GM21723 (cell line): ENCODE measurements around the gene S100PBP.

Experiments used
- ATAC-seq: cut with Tn5 transposase; IDR thresholded peaks from one replicate; pipeline ENCODE4 v1.9.1; 2021; ENCODE audit warnings: mild to moderate bottlenecking, moderate library complexity; ENCODE audit not compliant: unreplicated experiment

S100PBP gene

DNA sequence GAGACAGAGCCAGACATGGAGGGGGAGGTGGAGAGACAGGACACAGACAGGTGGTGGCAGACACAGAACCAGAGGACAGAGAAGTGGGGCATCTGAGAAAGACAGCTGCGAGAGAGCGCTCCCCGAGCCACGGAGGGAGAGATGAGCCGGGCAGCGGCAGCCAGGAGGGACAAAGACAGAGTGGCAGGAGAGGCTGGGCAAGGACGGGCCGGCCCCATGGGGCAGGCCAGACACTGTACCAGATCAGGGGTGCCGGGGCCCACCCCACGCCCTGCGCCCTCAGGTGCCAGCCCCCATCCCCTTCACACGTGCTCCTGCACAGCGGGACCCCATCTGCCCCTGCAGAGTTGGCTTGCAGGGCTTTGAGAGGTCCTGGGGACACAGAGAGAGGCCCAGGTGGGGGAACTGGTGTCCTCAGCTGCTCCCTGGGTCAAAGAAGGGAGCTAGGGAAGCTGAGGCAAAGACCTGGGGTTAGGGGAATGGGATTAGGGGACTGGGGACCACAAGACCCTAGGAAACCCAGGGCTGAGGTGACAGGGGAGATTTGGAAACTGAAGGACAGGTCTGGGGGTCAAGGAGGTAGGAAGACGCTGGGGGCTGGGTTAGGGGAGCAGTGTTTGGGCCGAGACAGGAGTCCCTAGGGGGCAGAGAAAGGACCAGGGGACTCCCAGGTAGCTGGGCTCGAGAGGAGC is 52.6 kb downstream of the S100PBP start:
- no peak for ATAC-seq

DNA sequence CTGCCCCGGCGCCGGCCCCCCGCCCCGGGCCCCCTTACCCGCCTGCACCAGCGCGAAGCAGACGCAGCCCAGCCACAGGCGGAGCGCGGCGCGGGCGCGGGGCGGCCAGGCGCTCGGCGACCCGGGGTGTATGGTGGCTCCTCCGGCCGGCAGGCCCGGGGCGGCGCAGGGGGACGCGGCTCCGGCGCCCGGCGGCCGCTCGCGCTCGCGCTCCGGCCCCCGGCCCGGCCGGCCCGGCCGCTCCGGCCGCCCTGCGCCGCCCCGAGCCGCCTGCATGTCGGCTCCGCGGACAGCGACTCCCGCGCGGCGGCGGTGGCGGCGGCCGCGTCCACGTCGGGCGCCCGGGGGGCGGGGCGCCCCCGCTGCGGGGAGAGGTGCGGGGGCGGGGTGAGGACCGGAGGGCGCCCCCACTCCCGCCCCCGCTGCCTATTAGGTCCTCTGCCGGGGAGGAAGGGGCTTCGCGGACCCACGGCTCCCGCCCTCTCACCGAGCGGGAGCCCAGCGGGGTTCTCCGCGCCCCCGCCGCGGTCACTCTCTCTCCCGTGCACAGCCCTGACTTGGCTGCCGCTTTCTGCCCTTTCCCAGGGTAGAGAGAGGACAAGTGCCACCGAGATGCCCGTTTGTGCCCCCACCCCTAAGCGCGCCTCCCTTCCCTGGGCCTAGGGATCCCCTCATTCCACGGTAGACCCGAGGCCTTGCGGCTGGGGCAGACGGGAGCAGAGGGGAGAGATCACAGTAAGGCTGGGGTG is 53.3 kb downstream of the S100PBP start, which contains the start of gene FNDC5:
Gene FNDC5, minus strand, starts transcription at position 298 of the 749 bp plus-strand sequence.
- ATAC-seq = no peak

DNA sequence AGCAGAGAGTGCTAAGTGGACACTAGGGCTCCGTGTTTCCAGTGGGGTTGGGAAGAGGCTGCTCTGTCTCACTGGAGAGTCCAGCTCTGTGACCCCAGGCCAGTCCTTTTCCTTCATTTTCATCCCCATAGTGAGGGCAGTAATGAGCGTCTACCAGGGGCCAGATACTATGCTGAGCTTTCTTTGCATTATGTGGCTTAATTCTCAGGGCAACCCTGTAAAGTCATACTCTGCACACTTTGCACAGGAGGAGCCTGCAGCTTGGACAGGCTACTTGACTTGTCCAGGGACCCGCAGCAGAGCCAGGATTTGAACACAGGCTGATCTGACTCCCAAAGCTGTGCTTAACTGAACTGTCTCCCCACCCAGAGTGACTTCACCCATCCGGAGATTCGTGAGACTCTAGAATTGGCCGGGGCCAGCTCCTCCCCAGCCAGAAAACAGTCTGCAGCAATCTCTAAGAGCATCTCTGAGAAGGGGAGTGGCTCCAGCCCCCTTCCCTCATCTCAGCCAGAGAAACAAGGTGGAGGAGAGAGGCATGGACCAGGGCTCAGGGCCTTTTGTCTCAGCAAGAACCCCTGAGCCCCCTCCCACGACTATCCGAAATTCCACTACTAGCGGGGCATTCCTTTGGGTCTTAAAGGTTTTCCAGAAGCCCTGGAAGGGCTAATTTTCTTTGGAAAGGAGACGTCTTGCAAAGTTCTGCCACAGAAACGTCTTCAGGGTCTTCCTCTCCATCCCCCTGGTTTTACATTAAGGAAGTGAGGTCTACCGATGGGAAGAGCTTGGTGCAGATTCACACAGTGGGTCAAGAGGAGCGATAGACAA is 54.1 kb downstream of the S100PBP start:
- ATAC-seq = no peak

DNA sequence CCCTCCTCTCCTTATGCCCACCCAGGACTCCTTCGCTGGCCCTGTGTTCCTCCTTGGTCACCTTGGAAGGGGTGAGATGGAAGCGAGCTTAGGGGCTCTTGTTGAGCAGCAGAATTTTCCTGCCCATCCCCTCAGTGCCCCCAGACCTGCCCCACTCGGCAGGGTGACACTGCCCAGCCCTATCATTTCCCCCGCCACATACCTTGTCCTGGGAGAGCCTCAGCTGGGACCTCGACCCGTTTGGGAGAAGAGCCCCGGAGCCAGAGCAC is 54.7 kb downstream of the S100PBP start:
- no peak for ATAC-seq

DNA sequence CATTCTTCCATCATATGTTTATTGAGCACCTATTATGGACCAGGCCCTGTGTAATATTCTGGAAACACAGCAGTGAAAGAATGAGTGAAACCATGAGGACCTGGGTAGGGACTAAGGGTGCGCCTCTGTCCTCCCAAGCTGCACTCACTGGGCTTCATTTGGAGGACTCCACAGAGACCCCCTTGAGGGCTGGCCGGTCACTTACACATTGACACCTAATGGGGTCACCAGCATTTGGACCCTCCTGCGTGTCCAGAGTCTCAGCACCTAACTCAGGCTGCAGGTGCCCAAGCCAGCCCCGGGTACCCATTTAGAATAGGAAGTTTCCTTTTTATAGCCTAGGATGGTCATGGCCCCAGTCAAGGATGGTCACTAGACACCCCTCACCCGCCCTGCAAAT is 56.0 kb downstream of the S100PBP start:
- ATAC-seq = no peak

DNA sequence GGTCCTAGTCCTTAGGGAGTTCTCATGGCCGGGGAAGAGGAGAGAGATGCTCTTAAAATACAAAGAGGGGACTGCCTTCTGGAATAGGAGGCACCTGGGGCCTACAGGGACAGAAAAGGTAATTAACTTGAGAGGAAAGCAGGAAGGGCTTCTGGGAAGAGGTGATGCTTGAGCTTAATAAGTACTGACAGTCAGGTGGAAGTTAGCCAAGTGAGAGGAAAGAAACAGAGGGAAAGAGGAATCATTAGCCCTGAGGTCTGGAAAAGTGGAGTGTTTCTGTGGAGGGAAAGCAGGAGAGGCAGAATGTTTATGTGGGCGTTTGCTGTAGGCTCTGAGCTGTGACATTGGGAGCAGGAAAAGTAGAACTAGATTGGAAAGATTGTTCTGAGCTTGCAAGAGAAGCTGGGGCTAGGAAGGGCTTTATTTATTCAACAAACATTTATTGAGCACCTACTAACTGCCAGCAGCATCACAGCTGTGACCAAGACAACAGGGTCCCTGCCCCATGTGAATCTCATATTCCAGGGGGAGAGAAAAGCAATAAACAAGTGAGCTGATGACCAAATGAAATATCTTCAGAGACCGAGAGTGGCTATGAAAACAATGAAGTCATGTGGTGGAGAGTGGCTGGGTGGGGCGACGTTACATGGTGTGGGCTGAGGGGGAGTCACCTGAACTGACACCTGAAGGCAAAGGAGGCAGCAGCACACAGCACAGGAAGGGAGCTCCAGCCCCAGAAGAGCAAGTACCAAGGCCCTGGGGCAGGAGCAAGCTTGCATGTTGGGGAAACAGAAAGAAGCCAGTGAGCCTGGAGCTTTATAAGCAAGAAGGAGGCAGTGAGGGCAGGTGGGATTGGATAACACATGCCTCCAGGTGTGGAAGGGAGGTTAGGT is 57.7 kb downstream of the S100PBP start:
- ATAC-seq = no peak

DNA sequence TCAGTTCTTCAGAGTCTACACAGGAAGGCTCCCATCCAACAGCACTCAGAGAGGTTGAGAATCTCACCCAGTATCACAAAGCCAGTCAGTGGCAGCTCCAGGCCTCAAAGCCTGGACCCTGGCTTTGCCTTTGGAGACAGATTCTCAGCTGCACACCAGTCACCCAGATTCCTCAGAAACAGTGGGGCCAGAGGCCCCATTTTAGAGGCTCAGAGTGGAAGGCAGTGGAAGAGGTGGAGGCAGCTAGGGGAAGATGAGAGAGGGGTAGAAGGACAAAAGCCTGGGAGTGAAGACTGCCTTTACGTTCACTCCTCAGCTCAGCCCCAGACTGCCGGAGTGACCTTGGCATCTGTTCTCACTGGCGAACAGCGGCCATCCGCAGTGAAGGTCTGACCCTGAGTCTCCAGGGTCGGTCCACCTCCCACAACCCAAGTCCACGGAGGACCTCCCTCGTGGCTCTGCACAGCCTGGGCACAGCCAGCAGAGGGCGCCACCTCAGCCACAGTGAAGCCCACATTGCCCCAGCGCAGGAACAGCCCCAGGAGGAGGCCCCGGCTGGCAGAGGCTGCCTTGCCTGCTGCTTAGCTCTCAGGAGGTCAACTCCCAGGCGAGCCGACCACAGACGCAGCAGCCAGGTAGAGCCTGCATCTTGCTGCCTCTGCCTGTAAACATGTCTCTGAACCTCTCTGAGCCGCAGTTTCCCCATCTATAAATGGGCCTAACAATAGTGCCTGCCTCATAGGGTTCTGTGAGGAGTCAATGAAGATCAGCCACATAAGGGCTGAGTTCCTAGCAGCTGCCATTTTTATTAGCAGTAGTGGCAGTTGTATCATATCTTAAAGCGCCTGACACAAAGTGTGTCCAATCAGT is 59.1 kb downstream of the S100PBP start:
- ATAC-seq = no peak

DNA sequence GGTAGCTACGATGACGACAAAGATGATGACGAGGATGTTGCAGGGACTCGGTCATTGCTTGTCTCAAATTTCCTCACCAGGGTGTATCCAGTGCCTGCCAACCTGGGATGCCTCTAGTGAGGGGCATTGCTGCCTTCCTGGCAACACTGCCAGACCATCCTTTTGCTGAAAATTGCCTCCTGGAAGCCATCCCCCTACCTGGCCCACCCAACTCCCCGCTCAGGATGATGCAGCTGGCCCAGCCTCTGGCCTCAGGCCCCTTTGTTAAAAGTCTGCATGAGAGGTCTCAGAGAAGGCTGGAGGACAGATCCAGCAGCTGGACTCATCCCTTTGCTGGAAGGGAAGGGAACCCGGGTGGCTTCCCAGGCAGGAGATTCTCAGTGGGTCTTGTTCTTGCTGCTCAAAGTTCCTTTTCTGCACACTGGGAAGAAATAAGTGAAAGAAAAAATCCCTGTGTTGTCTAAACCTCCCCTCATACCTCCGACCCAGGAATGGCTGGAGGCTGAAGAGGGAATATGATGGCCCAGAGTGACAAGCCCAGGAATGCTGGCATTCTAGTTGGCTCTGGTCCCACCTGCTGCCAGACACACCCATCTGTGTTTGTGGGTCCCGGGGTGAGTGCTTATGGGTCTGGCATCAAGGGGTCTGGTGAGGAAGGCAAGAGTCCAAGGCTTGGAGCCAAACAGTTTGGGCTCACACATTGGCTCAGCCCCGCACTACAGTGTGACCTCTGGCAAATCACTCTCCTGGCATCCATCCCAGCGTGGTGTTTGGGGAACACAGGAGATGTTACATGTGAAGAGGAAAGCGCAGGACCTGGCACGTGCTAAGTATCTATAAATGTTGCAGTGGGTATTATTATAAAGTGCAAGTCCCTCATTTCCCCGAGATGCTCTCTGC is 60.0 kb downstream of the S100PBP start:
- no peak for ATAC-seq

DNA sequence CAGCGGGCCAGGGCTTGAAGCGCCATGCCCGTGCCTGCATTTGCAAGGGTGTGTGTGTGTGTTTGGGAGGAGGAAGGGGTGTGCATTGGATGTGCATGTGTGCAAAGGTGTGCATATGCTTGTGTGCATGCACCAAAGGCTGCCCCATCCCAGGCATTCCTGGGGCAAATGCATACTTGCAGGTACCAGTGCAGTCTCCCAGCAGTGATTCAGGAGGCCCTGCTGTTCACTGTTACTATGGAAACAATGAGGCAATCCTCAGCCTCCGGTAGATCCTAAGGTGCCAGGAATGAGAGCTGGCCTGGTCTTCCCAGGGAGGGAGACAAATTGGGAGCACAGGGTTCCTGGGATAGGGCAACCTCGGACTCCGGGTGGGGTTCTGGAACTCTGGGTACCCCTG is 60.7 kb downstream of the S100PBP start:
- ATAC-seq = no peak

DNA sequence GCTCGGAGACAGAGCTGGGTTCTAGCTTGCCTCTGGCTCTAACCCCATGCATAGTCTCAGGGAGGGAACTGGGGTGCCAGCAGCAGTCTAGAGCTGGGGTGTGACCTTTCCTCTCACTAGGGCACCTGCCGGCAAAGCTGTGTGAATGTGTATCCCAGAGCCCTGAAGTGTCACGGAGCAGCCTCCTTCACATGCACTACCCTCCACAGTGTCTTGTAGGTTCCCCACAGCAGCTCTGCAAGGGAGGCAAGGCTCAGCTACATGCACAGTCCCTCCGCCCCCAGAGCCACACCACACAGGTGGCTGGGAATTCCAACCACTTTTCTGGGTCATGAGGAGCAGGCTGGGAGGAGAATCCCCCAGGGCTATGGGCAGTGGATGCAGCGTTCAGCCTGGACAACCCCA is 61.2 kb downstream of the S100PBP start:
- no peak for ATAC-seq

DNA sequence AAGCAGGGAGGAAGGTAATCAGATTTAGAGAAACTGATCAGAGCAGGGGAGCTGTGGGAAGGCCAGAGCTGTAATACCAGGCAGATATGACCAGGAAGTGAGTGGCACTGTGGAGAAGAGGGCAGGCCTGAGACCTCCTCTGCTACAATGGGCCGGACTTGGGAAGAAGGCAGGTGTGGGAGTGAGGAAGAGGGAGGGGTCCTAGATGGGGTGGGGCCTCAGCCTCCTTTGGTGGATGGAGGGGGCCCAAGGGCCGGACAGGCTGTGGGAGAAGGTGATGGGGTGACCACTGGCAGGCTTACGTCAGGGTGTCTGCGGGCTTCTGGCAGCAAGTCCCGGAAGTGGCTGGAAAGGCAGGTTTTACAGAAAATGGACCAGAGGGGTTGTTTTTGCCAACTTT is 63.8 kb downstream of the S100PBP start:
- no peak for ATAC-seq

DNA sequence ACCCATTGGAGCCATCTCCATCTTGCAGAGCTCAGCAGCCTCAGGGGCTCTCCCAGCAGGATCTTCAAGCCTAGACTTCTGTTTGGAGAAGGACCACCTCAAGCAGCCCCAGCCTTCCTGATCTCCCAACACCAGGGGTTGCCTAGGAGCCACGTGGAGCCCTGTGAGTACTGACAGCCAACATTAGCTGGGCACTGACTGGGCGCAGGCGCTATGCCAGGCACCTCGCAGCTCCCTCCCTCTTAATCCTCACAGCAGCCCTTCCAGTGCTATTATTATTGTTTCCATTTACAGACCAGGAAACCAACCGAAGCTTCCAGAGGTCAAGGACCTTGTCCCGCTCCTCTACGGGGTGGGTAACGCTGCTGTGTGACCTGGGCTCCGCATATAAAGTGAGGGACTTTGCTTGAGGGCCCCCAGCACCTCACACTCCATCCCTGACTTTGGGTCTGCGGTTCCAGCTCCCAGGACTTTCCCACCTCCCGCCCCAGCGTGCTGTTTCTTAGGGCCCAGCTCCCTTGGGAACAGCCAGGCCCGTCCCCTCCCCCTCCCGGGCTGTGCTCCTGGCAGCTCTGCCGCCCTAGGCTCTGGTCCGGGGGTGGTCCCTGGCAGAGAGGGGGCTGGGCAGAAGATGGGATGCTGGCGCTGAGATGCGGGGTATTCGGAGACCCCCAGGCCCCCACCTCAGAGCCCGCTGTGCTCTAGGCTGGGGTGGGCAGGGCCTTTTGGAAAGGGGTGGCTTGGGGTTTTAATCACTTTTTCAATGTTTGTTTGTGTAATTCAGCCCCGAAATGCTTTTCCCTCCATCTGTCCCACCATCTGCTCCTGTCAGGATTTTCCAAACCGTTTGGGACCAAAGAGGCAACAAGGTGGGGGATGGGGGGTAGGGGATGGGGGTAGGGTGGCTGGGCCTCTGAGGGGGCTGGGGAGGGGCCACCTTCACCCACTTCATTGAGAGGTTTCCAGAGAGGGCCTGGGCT is 64.7 kb downstream of the S100PBP start:
- ATAC-seq = no peak

DNA sequence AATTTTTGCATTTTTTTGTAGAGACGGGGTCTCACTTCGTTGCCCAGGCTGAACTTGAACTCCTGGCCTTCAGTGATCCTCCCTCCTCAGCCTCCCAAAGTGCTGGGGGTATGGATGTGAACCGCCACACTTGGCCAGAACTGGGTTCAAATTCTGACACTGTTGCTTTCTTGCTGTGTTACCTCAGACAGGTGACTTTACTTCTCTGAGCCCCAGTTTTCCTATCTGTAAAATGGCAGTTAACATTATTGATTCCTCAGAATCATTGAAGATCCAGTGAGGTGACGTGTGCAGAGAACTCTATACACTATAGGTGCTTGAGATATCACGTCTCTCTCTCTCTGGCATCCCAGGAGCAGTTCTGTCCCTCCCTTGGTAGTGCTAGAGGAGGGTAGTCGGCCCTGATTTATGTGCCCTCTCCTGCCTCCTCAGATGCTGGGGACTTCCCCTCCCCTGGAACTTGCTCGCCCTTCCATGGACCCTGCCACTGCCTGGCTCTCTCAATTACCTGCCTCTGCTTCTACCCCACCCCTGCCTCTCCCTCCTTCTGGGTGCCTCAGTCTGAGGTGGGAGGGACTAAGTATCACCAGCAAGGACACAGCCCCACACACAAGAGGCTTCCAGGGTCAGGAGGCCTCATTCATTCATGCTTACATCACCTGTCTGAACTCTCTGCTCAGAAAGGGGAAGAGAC is 66.0 kb downstream of the S100PBP start:
- no peak for ATAC-seq

DNA sequence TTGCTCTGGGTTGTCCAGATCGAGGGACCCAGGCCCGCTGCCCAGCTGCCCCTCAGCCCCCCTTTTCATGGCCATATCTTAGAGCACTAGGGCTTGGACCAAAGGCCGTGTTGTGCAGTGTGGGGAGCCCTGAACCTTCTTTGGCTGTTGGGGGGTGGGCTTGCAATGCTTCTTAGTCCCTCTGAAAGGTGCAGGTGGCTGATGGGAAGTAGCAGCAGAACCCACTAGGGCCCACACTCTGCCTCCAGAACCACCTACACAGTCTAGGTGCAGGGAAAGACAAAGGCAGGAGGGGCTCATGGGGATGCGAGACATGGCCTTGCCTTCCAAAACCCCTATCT is 66.5 kb downstream of the S100PBP start:
- ATAC-seq = no peak

DNA sequence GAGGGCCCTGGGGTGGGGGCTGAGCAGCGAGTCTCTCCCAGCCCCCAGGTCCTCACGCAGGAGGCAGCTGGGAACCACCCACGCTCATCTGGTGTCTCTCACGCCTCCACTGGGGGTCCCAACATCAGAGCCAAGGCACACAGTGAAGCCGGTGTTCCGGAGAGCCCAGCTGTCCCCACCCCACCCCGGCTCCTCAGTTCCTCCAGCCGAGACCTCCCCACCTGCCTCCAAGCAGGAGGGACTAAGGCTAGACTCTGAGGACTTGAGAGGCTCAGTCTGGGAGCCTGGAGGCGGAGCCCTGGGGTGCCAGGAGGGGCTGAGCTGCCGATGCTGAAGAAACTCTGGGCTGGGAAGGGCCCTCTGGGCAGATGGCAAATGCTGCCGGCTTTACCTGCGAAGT is 67.3 kb downstream of the S100PBP start:
- no peak for ATAC-seq

DNA sequence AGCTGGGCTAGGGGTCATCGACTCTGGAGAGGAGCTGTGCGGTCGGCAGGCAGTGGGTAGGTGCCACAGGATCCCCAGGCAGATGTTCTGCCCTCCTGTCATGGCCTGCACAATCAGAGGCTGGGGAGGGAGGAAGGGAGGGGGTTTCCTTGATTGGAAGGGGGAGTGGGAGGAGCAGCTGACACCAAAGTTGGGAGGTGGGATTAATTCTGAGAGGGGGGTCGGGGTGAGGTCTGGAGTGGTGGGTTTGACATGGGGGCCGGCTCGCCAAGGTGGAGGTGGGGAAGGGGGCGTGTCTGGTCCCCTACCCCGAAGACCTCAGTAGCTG is 68.2 kb downstream of the S100PBP start:
- no peak for ATAC-seq

DNA sequence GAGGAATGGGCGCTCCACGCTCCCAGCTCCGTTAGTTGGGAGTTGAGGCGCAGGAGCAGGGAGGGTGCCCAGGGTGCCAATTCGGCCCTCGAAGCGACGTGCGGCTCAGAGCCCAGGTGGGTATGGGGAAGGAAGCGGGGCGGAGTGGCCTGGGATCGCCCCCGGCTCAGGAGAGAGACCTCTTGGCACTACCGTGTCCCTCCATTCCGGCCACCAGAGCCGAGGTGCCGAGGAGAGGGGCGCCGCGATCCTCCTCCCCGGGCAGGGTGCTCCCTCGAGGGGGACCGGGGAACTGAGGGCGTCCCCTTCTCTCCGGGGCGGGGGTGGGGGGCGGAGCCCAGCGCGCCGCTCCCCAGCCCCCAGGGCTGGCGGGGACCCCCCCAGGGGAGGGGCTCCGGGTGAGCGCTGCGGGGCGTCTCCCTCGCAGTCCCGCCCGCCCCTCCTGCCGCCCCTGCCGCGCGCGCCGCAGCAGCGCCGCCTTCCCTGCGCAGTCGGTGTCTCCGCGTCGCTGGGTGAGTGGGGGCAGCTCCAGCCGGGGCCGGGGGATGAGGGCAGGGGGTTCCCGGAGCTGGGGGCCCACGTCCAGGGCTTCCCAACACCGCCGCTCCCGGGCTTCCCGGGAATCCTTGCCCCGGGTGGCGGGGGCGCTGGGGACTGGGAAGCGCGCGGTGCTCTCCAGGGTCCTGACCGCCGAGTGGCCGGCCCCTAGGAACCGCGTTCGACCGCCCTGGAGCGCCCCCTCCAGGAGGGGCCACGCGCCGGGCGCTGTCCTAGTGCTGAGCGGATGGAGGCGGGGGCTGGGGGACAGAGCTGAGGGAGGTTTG is 68.8 kb downstream of the S100PBP start, which contains the start of gene HPCA:
Gene HPCA, plus strand, starts transcription at position 488 of the 824 bp plus-strand sequence. CDS start 2,408 bp downstream, outside the sequence.
- no peak for ATAC-seq
